NCI-H2227 (cell line): ENCODE data around the gene PGF.

Experiments used
- DNase-seq: peaks from one replicate; lab custom pipeline; 2025; ENCODE audit not compliant: unreplicated experiment; lab: John Stamatoyannopoulos, UW

PGF gene

DNA sequence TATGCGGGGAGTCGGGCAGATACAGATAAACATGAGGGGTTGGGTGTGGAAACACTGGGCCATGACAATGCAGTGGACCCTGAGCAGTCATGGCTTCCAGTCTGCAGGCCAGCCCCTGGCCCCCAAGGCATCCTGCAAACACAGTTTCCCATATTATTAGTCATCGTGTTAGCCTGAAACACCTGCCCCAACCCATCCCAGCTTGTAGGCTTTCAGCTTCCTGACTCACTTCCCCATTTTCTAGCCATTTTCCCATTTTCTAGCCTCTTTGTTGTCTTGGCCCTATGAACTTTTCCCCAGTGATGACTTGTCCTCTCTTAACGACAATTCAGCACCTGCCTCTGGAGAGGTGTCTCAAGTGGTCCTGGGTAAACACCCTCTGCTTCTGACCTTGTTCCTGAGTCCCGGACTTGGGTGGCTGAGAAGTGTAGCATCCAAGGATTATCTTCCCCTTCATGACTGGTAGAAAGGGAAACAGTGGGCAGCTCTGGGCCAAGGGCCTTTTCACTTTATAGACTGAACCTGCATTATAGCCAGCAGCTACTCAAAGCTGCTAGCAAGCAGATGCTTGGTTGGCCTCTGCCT, 4.3 kb upstream of the PGF start:
- DNase-seq = no peak

DNA sequence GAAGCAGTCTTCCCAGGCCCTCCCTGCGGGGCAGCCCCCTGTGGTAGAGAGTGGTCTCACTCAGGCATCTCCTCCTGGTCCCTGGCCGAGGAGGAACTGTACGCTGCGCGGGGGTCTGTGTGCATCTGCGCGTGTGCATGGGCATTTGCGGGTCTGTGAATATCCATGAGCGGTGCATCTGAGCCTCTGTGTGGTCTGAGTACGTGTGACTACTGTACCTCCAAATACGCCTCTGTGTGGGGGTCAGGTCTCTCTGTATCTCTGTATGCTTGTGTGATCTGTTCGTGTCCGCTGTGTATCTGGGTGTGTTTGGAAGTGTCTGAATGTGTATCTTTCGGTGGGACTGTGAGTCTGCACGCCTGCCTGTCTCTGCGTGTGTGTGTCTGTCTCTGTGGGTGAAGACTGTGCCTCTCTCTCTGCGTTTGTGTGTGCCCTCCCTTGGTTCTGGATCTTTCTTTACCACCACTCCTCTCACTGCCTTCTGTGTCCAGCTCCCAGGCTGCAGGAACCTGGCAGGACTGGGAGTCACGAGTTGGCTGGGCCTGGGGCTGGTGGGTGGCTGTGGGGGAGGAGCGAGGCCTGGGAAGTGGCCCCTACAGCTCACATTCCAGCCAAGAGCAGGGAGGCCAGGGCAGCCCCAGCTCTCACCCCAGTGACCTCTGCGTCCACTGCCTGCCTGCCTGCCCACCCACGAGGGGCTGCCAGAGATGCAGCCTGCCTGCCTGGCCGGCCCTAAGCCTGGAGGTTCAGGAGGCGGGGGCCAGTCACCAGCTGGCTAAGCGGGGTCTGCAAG, 1.1 kb upstream of the PGF start:
- DNase-seq = no peak

DNA sequence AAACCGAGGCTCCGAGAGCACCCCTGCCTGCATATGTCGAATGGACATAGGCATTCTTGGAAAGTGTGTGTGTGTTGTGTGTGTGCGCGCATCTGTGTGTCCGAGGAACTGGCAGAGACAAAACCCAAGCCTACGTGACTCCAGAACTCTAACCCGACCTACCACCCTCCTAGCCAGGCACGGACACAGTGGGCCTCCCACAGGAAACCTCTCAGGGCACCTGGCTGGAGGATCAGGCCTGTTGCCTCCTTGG, 556 bp upstream of the PGF start:
- DNase-seq = no peak

DNA sequence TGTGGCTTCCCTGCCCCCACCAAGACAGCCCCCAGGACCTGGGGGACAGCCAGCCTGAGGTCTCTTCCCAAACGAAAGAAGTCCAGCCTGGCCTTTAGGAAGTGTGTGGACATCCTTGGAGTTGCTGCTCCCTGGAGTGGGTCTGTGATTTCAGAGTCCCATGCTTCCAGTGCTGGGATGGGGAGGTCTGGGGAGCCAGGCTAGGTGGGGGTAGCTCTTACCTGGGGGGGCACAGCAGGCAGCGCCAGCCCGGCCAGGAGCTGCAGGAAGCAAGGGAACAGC, 509 bp downstream of the PGF start:
- no peak for DNase-seq

DNA sequence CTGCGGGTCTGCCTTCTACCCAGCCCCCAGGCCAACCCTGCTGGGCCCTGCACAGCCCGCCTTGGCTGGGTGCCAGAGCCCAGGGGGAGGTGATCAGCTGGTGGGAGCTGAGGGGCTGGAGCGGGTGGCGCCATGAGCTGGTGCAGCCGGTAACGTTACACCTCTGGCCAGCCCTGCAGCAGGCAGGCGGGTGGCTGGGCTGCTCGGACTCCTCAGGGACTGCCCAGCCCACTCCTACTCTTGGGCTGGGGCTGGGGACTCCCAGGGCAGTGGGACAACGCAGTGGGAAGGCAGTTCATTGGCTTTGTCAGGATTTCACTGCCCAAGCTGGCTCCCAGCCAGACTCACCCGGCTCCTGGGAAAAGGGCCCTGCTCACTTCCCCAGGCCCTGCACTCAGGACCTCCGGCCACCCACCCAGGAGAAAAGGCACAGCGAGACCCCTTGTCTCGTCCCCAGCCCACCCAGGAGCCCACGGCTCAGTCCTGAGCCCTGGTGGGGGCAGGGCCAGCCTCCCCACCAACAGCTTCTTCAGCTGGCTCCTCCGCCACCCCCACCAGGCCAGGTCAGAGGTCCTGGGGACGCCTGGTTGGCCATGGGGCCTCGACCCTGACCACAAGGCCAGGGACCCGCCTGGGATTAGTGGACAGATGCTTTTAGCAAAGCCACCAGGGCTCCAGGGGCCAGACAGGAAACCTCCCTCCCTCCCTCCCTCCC, 1.0 kb downstream of the PGF start:
- peak; percentile 86 for DNase-seq

DNA sequence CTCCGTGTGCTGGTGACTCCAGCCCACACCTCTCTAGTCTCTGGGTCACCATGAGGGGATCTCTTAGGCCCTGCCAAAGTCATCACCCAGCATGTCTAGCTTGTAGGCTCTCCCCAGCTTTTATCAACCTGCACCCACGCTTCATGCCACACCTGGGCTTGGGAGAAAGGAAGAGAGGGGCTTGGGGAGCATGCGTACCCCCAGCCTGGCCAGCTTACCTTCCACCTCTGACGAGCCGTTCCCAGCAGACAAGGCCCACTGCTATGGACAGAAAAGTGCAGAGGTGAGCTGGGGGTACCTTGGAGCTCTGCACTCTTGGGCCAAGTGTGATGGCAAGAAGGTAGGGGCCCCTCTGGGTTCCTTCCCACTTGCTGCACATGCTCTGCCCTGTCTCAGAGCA, 1.7 kb downstream of the PGF start:
- no peak for DNase-seq

DNA sequence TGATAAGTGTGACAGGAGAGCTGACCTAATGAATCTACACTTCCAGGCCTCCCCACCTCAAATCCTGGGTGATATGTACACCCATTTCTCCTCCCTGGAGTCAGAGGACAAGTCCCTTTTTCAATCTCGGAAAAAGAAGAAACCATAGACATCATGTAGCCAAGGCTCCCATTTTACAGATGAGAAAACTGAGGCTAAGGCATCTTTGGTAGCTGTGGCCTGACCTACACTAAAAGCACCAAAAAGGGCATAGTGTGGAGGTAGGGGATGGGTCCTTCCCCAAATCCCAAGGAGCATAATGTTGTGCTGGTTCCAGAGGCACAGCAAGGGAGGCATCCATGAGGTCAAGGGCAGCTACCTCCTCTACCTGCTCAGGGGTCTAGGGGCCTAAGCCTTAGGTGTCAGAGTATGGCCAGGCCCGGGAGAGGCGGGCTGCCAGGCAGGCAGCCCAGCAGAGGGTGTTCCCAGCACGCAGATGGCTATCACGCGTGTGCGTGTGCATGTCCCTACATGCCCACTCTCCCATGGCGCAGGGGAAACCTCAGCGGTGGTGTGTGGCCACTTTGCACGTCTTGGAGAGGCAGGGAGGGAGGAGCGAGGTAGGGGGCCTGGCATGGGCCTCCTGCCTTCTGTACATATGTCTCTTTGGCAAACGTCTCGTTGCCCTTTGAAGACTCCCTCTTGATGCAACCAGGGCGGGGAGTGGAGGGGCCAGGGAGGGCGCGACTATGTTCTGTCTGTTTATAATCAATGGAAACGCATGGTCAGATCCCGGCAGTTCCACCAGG, 2.5 kb downstream of the PGF start:
- peak; percentile 15 for DNase-seq

DNA sequence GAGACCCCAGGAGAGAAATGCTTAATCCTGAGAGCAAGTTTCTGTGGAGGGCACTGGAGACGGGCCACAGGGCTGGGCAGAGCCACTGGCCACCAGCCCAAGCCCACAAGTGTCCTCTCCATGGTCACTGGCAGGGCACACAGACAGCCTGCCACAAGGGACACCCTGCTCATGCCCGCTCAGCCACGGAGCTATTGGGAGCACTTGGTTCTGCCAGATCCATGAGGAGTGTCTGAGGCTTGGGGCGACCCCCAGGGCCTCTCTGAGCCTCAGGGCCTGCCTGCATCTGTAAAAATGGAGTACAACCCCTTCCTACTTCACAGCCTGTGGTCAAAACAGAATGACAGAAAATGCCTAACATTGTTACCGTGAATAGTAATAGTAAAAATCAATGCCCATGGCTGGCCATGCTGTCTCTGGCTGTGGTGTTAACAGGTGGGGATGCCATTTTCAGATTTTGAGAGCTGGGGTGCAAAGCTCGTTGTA, 3.2 kb downstream of the PGF start:
- DNase-seq = no peak

DNA sequence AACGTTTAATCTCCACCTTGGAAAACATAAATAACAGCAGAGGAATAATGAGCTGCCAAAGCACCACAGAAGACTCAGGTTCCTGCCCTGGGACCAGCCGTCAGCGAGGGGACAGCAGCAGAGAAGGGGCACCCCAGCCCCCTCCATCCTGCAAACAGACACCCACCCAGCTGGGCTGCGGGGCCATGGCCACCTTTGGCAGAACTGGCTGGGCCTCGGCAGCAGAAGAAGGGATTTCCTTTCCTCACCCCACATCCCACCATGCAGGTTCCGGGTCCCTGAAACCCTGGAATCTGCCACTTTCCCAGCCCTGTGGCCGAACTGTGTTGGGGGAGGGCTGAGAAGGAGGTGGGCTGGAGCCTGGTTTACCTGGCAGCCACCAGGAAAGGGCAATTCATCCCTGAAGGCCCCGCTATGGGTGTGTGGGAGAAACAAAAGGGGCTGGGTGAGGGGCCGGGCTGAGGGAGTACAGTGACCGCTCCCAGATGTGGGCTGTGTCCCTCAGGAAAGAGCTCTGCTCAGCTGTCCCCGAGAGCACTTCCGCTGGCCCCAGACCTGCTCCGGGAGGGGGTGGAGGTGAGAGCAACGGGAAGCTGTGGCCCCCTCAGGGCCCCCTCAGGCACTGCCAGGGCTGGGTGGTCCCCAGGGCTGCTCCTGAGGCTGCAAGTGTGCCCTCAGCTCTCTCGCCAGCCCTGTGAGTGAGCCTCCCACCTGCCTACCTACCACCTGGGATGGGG, 3.8 kb downstream of the PGF start:
- no peak for DNase-seq

DNA sequence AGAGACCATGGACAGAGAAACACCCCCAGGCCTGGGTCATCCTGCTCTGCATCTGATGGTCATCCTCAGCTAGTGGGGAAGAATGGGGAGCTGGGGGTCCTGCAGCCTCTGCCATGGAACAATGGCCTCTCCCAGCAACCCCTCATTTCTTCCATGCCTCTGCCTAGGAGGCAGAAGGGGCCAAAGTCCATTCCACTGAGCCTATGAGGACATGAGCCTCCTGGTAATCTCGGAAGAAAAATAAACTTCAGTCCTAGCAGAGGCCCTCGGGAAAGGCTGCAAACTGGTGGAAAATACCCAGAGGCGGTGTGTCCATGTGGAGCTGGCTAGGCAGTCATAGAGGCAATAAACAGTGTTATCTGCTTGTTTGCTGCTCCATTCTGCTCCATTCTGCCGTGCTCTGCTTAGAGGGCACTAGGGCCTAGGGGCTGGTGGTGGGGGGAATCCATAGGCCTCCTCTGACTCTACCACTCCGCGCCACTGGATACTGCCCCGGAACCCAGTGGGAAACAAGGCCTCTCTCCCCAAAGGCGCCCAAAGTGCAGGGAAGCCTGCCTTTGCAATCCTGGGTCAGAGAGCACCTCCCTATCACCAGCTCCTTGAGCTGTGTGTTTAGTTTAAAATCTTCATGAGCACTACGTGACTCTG, 4.5 kb downstream of the PGF start:
- DNase-seq = no peak

DNA sequence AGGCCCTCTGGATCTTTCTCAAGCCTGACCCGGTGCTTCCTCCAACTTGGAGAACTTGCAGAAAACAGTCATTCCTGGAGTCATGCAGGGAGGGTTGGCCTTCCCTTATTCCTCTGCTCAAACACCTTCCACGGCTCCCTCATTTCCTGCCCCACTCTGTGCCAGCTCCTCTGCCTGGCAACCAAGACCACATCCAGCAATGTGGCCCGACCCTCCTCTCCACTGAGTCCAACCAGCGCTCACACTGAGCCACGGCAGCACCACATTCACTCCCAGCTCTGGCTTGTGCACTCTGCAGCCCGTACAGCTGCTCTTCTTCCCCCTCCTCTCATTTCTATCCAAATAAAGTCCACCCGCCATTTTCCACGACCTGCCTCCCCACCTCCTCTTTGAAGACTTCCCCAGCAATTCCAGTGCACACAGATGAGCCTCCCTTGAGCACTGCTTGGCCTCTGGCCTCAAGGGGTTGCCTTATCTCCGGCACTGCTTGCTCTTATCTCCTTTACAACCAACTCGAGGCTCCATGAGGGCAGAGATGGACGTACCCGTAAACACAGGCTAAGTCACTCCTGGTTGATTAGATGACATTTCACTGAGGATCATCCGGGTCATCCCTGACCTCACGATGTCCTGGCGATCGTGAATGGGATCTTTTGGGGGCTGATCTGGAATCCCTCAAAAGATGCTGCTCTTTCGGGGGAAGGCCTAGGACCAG, 5.4 kb downstream of the PGF start:
- no peak for DNase-seq

DNA sequence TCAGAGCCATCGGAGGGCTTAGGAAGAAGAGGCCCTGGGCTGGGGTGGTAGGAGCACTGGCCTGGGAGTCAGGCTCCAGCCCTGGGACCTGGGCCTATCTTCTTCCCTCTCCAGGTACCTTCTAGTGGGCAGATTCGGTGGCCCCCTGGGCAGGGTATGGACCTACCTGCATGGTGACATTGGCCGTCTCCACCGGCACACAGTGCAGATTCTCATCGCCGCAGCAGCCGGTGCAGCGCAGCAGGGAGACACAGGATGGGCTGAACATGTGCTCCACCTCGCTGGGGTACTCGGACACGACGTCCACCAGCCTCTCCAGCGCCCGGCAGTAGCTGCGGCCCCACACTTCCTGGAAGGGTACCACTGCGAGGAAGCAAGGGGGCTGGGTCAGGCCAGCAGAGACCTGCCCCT, 6.2 kb downstream of the PGF start:
- DNase-seq = no peak

DNA sequence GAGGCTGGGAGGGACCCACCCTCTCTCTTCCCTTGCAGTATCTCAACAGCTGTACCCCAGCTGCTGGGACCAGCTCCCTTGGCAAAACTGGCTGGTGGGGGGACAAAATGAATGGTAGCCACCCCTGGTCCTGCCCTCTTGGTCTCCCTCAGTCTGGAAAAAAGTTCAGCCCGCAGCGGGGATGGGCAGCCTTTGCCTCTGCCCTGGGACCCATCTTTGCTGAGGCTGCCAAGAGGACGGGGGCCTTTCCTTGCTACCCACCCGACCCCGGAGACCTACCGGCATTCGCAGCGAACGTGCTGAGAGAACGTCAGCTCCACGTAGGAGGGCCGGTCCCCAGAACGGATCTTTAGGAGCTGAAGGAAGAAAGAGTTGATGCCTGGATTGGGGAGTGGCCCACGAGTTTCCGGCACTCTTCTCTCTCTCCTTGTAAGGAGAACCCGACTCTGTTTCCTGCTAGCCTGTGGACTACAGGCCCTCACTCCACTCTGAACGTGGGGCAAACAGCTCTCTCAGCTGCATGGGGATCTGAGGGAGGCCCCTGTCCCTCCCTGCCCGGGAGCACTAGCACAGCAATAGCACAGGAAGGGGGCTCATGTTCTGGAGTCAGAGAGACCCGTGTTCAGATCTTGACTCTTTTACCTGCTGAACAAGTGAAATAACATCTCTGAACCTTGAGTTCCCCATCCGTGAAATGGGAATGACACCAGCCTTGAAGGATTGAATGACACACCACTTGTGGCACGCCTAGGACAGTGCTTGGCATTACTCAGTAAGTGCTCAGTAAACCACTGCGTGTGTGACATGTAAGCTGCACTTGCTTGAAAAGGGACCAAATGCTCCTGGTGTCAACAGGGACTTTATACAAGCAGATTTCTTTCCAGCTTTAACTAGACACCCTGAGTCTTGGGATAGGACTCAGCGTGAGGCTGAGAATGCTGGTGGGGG, 6.9 kb downstream of the PGF start:
- no peak for DNase-seq

DNA sequence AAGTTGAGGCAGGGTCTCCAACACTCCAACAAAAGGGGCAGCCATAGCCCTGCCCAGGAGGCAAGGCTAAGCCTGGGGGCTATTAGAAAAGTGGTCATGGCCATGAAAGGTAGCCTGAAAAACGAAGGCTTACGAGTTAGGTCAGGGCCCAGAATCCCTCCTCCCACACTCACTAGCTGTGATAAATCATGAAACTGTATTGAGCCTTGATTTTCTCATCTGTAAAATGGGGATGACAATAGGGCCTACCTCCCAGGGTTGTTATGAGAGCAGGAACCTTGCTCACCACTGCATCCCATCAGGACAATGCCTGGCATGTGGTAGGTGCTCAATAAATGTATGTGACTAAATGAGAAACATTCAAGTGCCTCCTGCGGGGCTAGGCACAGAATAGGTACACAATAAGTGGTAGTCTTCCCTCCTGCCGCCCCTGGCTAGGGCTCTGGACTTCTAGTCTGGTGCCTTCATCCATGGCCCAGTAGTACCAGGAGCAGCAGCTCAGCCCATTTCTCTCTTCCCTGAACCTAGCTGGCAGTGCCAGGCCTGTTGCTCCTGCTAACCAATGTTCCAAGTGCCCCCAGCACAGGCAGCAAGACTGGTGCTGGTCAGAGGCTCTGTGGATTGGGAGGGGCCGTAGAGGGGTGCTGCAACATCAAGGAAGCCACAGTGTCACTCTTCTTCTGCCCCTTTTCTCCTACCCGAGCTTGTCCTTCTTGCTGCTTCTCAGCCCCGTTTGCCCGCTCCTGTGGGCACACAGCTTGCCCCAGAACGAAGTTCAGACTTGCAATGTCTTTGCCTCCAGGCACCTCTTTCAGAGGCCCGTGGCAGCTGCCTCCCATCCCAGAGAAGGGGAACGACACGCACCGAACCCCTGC, 7.8 kb downstream of the PGF start:
- no peak for DNase-seq

DNA sequence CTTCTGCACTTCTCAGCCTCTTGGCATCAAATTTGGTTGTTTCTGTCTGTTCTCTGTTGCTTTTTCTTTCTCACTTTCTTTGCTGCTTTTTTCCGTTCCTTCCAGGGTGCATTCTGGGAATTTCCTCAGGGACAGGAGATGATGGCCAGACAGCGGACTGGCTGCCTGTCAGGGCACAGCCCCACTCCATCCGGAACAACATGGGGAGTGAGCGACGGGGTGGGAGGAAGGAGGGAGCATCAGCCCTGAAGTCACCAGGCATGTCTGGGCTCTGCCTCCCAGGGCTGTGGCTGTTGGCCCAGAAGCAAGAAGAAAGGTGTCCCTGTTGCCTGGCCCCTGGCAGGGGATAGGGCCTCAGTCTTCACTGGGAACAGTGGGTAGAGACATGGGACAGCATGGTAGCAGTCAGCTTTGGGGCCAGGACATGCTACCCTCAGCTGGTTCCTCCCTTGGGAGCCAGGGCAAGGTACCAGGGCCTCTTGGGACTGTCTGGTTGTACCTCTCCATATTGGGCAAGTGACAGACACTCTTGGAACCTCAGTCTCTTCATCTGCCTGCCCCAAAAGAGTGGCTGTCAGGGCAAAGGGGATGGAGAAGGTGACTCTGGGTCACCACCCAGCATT, 8.6 kb downstream of the PGF start:
- no peak for DNase-seq

DNA sequence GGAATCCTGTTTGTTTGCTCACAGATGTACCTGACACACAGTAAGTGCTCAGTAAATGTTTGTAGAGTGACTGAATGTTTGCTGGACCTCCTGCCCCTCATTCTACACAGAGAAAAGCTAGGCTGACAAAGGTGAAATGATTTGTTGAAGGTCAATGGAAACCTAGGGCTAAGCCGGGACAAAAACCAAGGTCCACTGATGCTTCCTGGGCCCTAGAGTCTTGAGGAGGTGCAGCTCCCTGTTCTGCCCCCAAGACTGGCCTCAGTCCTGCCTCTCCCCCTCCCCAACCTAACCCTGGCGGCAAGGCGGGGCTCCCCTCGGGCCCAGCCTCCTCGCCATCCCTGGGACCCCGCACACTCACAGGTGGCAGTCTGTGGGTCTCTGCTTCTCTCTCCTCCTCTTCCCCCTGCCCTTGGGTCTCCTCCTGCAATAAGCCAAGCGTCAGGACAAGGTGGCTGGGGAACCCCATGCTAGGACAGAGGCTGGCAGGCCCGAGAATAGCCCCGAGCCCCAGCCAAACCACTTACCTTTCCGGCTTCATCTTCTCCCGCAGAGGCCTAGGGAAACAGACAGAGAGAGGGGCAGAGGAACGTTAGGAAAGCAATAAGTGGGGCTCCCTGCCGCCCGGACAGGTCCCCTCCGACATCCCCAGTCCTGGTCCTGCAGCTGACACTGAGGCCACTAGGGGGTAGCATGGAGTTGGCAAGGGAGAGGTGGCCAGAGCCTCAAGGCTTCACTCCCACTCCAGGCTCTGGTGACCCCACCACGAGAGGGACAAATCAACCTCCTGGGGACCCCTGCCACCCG, 9.3 kb downstream of the PGF start:
- peak; percentile 83 for DNase-seq
